Naive thymus-derived CD8-positive, alpha-beta T cell (primary cell): ENCODE measurements around the gene FAM83G. TPM values are rescaled to one million over a fixed set of nuclear protein-coding genes. Genes with fewer than 3 reads are reported as not detected.
"Not testable (repeated sequence)": the region's sequence is repeated elsewhere in the genome, so short reads cannot be mapped to it uniquely, and the experiment has no call there.

ENCODE experiments used
- ATAC-seq, 2 donors: fragments of 150-1000 bp; cut with Tn5 transposase in 1 of 2; sonication (Bioruptor Pico), chemical (Tn5 transposase) in 1 of 2; 1 replicate in 1 of 2; 2 replicates in 1 of 2; pipeline ENCODE4 v1.10.0; 2021; ENCODE audit warnings: mild to moderate bottlenecking in 2 of 2, moderate library complexity in 2 of 2
- POLR2A ChIA-PET: fragments of 350-600 bp; sonication (Branson Sonifier 250); formaldehyde crosslinking; loops from one replicate; lab custom pipeline; 2021; ENCODE audit warnings: antibody characterized with exemption; lab: Charles Lee
- DNase-seq, 10 donors: peaks; one replicate each; pipeline versions ENCODE4 v3.0.0 to v3.0.0-alpha.2; 2020 to 2022
- H3K27ac Mint-ChIP-seq, 10 donors: one replicate each; pipeline ENCODE4 v1.8.0; 2020 to 2022; ENCODE audit warnings: mild to moderate bottlenecking in 10 of 10, mixed read lengths in 10 of 10, moderate library complexity in 4 of 10, inconsistent platforms in 1 of 10
- H3K27me3 Mint-ChIP-seq, 5 donors: one replicate each; pipeline ENCODE4 v1.8.0; 2021 to 2022; ENCODE audit warnings: mixed read lengths in 5 of 5
- H3K36me3 Mint-ChIP-seq, 3 donors: one replicate each; pipeline ENCODE4 v1.8.0; 2020 to 2022; ENCODE audit warnings: mixed read lengths in 3 of 3, mild to moderate bottlenecking in 2 of 3, inconsistent platforms in 1 of 3
- H3K4me1 Mint-ChIP-seq, 4 donors: one replicate each; pipeline ENCODE4 v1.8.0; 2021 to 2022; ENCODE audit warnings: mixed read lengths in 4 of 4
- H3K4me3 Mint-ChIP-seq, 10 donors: one replicate each; pipeline ENCODE4 v1.8.0; 2020 to 2022; ENCODE audit warnings: mild to moderate bottlenecking in 10 of 10, mixed read lengths in 10 of 10, moderate library complexity in 6 of 10, inconsistent platforms in 1 of 10
- H3K9me3 Mint-ChIP-seq, 9 donors: one replicate each; pipeline ENCODE4 v1.8.0; 2020 to 2022; ENCODE audit warnings: mixed read lengths in 9 of 9, mild to moderate bottlenecking in 3 of 9, inconsistent platforms in 1 of 9, moderate library complexity in 1 of 9
- polyA plus RNA-seq, 3 donors: library from polyadenylated mRNA; unstranded; fragments of 300-500 nt; fragmentation: Illumina TruSeq; gene quantifications; one replicate each; pipeline ENCODE4 v1.2.3, GENCODE V29; 2021
- total RNA-seq, 8 experiments: library from RNA in 2 of 8; stranded (reverse) in 2 of 8; gene quantifications; one replicate each; pipeline ENCODE4 v1.2.3 and lab custom pipeline; 2021 to 2026

Gene FAM83G
- total and polyA plus RNA-seq, 5 experiments from 2014 or later = 1.5 to 8.9 (median 3.5) TPM

DNA sequence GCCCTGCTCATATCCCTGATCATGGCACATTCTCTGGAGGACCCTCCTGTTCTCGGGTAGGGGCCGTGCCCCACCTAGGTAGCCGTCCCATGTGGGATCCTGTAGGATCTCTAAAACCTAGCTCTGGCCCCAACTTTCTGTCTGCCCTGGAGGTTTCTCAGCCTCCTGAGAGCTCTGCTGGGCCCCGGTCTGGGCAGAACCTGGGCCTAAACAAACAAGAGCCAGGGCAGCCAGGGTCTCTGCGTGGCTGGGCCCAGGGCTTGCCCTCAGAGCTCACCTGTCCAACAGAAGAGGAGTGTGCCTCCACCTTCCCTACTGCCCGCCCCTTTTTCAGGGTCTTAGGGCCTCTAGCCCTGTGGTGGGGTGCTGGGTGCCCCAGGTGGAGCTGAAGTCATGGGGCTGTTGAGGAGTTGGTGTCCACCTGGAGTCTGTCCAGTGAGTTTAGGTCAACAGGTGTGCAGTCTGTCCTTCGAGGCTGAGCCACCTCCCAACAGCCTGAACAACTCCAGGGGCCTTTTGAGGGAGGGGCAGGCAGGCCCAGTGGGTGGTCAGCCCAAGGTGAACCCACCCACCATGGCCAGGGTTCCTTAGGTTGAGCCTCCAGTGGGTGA is 16.6 kb upstream of the FAM83G start:
- Mint-ChIP-seq H3K4me3 (peak overlapping the region in 1 of 10 donors; percentile 34), H3K27ac (peak overlapping the region in 5 of 10 donors; percentile 19 to 81 (median 56)), H3K4me1 (peaks cover 22 to 54% (median 38%) of the 10 kb centered on the region in 4 donors), H3K36me3 (peaks cover 0 to 29% (median 2%) of the 10 kb centered on the region in 3 donors)
- POLR2A ChIA-PET, H3K9me3 Mint-ChIP-seq, ATAC-seq, H3K27me3 Mint-ChIP-seq, DNase-seq: not testable (repeated sequence)

GRCh38 chr17:19020016-19020415 is 15.5 kb upstream of the FAM83G start:
- ATAC-seq = no peak
- Mint-ChIP-seq H3K9me3 (no peaks in the 10 kb centered on the region), H3K27me3 (no peaks in the 10 kb centered on the region), H3K27ac (peak overlapping the region in 7 of 10 donors; percentile 31 to 87 (median 81)), H3K36me3 (peaks cover 0 to 29% (median 2%) of the 10 kb centered on the region in 3 donors), H3K4me3 (no peak overlapping the region), H3K4me1 (peaks cover 25 to 58% (median 42%) of the 10 kb centered on the region in 4 donors)
- POLR2A ChIA-PET = no interaction called here
- DNase-seq = peak in 1 of 10 donors; percentile 24

- no peak overlapping the region for H3K4me3 Mint-ChIP-seq
- DNase-seq = peak in 2 of 10 donors; percentile 8 to 66
- H3K27ac Mint-ChIP-seq = peak overlapping the region in 9 of 10 donors; percentile 40 to 85 (median 58)
- peaks cover 0 to 25% (median 2%) of the 10 kb centered on the region in 3 donors for H3K36me3 Mint-ChIP-seq
- POLR2A ChIA-PET = interaction anchor here (0.6 to 3.1 kb wide), 5 partner anchors 8 to 27 kb away, joined by 3 to 13 read pairs (median 4); partner anchors contain the start of gene FAM83G
- H3K9me3 Mint-ChIP-seq = no peaks in the 10 kb centered on the region
- no peak for ATAC-seq
- peaks cover 20 to 51% (median 35%) of the 10 kb centered on the region in 4 donors for H3K4me1 Mint-ChIP-seq
- no peaks in the 10 kb centered on the region for H3K27me3 Mint-ChIP-seq
These were observed 14.7 kb upstream of the FAM83G start for GRCh38 chr17:19019041-19019941.

GRCh38 chr17:19018600-19018950 is 14.0 kb upstream of the FAM83G start:
- Mint-ChIP-seq H3K9me3 (no peaks in the 10 kb centered on the region), H3K36me3 (peaks cover 0 to 21% (median 0%) of the 10 kb centered on the region in 3 donors), H3K27me3 (no peaks in the 10 kb centered on the region), H3K4me1 (peaks cover 14 to 44% (median 30%) of the 10 kb centered on the region in 4 donors), H3K27ac (peak overlapping the region in 6 of 10 donors; percentile 52 to 74 (median 69)), H3K4me3 (no peak overlapping the region)
- no peak for ATAC-seq
- peak in 1 of 10 donors; percentile 55 for DNase-seq
- POLR2A ChIA-PET = interaction anchor here (0.6 to 3.1 kb wide), 8 partner anchors 9 to 104 kb away, joined by 3 to 13 read pairs (median 4); partner anchors contain the start of gene FAM83G

GRCh38 chr17:19017804-19018599 is 13.4 kb upstream of the FAM83G start:
- ATAC-seq (no peak), DNase-seq (peak in 1 of 10 donors; percentile 54)
- Mint-ChIP-seq H3K27me3 (no peaks in the 10 kb centered on the region), H3K4me3 (no peak overlapping the region), H3K36me3 (peaks cover 0 to 20% (median 0%) of the 10 kb centered on the region in 3 donors), H3K27ac (peak overlapping the region in 8 of 10 donors; percentile 25 to 88 (median 60)), H3K9me3 (no peaks in the 10 kb centered on the region), H3K4me1 (peaks cover 14 to 40% (median 28%) of the 10 kb centered on the region in 4 donors)
- POLR2A ChIA-PET = interaction anchor here (0.6 to 3.1 kb wide), 6 partner anchors 14 to 103 kb away, joined by 3 to 13 read pairs (median 4); partner anchors contain the start of gene FAM83G

GRCh38 chr17:19017401-19017800 is 12.8 kb upstream of the FAM83G start:
- H3K4me1 Mint-ChIP-seq = peaks cover 14 to 33% (median 24%) of the 10 kb centered on the region in 4 donors
- no peak for DNase-seq
- H3K36me3 Mint-ChIP-seq = peaks cover 0 to 15% (median 0%) of the 10 kb centered on the region in 3 donors
- H3K27ac Mint-ChIP-seq = peak overlapping the region in 9 of 10 donors; percentile 25 to 90 (median 63)
- no peaks in the 10 kb centered on the region for H3K27me3 Mint-ChIP-seq
- H3K4me3 Mint-ChIP-seq = no peak overlapping the region
- POLR2A ChIA-PET = interaction anchor here (3.1 kb wide), 1 partner anchor 13 kb away, joined by 13 read pairs; the partner anchor contains the start of gene FAM83G
- no peaks in the 10 kb centered on the region for H3K9me3 Mint-ChIP-seq
- ATAC-seq = no peak

DNA sequence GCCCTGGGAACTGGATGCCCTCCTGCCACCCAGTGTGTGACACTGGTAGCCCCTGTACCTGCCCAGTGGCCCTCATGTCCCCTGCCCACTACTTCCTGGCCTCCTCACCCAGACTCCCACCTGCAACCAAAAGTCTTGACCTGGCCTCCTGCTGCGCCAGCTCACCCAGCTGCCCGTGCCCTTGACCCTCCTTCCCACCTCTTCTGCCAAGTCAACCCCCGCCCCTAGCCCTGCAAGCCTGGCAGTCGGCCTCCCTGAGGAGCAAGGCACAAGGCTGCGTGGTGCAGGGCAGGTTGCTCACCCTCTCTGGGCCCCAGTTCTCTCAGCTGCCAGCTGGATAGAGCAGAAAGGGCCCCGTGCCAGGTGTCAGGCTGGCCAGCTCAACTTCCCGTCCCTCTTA is 12.3 kb upstream of the FAM83G start:
- Mint-ChIP-seq H3K4me1 (peaks cover 14 to 32% (median 24%) of the 10 kb centered on the region in 4 donors), H3K9me3 (no peaks in the 10 kb centered on the region), H3K27me3 (no peaks in the 10 kb centered on the region), H3K36me3 (peaks cover 0 to 15% (median 0%) of the 10 kb centered on the region in 3 donors), H3K4me3 (peak overlapping the region in 1 of 10 donors; percentile 72), H3K27ac (peak overlapping the region in 9 of 10 donors; percentile 15 to 90 (median 77))
- ATAC-seq = no peak
- DNase-seq = peak in 1 of 10 donors; percentile 57
- POLR2A ChIA-PET = interaction anchor here (0.6 to 3.1 kb wide), 3 partner anchors 8 to 936 kb away, joined by 3 to 13 read pairs (median 6); partner anchors contain the start of gene FAM83G

- Mint-ChIP-seq H3K27me3 (no peaks in the 10 kb centered on the region), H3K9me3 (no peaks in the 10 kb centered on the region), H3K4me1 (peaks cover 14 to 32% (median 24%) of the 10 kb centered on the region in 4 donors), H3K4me3 (no peak overlapping the region), H3K27ac (peak overlapping the region in 2 of 10 donors; percentile 48 to 88), H3K36me3 (peaks cover 0 to 13% (median 0%) of the 10 kb centered on the region in 3 donors)
- no peak for ATAC-seq
- DNase-seq = no peak
- POLR2A ChIA-PET = interaction anchor here (0.6 to 1.5 kb wide), 3 partner anchors 8 to 1060 kb away, joined by 3 to 6 read pairs (median 3); no protein-coding TSS in a partner anchor
These were observed 11.7 kb upstream of the FAM83G start for GRCh38 chr17:19016297-19016696.

GRCh38 chr17:19015428-19015827 is 10.9 kb upstream of the FAM83G start:
- Mint-ChIP-seq H3K9me3 (no peaks in the 10 kb centered on the region), H3K27me3 (no peaks in the 10 kb centered on the region), H3K27ac (peak overlapping the region in 4 of 10 donors; percentile 25 to 64 (median 55)), H3K4me3 (no peak overlapping the region), H3K36me3 (peaks cover 0 to 6% (median 0%) of the 10 kb centered on the region in 3 donors), H3K4me1 (peaks cover 13 to 37% (median 23%) of the 10 kb centered on the region in 4 donors)
- no peak for DNase-seq
- POLR2A ChIA-PET = interaction anchor here (1.5 kb wide), 1 partner anchor 9 kb away, joined by 3 read pairs; no protein-coding TSS in a partner anchor
- ATAC-seq = no peak

GRCh38 chr17:19014628-19015215 is 10.2 kb upstream of the FAM83G start:
- Mint-ChIP-seq H3K36me3 (no peaks in the 10 kb centered on the region), H3K9me3 (no peaks in the 10 kb centered on the region), H3K27ac (no peak overlapping the region), H3K4me1 (peaks cover 10 to 31% (median 19%) of the 10 kb centered on the region in 4 donors), H3K4me3 (no peak overlapping the region), H3K27me3 (no peaks in the 10 kb centered on the region)
- DNase-seq (no peak), ATAC-seq (no peak)
- POLR2A ChIA-PET = no interaction called here
